Adrenal gland (tissue), 5 donors: ENCODE measurements around the gene MARS1.
"Not testable (repeated sequence)": the region's sequence is repeated elsewhere in the genome, so short reads cannot be mapped to it uniquely, and the experiment has no call there.

Source experiments
- CTCF ChIP-seq, 6 experiments: fragments of 450-650 bp in 4 of 6; fragments of 200-600 bp in 2 of 6; sonication (generic) in 1 of 6; IDR thresholded peaks; 1 replicate in 5 of 6; 2 replicates in 1 of 6; pipeline versions ENCODE4 v1.5.1 to v1.8.0; 2016 to 2021; ENCODE audit warnings: antibody characterized with exemption in 6 of 6, mild to moderate bottlenecking in 2 of 6, moderate library complexity in 1 of 6
- POLR2A ChIP-seq, 2 donors: fragments of 450-650 bp; IDR thresholded peaks; one replicate each; pipeline ENCODE4 v1.6.1; 2017; ENCODE audit warnings: antibody characterized with exemption in 2 of 2, mild to moderate bottlenecking in 2 of 2, moderate library complexity in 1 of 2
- donor health status: DM: no; HTN: no; CAD: no.

- not testable (repeated sequence) for TF ChIP-seq CTCF, POLR2A (IDR thresholded peaks at IDR 0.05)
Measured at GRCh38 chr12:57514246-57514645, 26.4 kb downstream of the MARS1 start.
